T-helper 1 cell treated with Interleukin-12 subunit alpha and Interleukin-12 subunit beta and Interleukin-4 antibody, amounts not matched to agents 30 μg/mL and 1 μg/mL, for 36 hours (primary cell): ENCODE data around the gene ALX4.

ENCODE experiments used
- H3K27ac Mint-ChIP-seq: one replicate; pipeline ENCODE4 v1.8.0; 2021; ENCODE audit warnings: mild to moderate bottlenecking, mixed read lengths
- H3K27me3 Mint-ChIP-seq: one replicate; pipeline ENCODE4 v1.8.0; 2021; ENCODE audit warnings: low read depth, mixed read lengths
- H3K36me3 Mint-ChIP-seq: one replicate; pipeline ENCODE4 v1.8.0; 2021; ENCODE audit warnings: low read depth, mixed read lengths
- H3K4me1 Mint-ChIP-seq: one replicate; pipeline ENCODE4 v1.8.0; 2021; ENCODE audit warnings: low read depth, mixed read lengths
- H3K4me3 Mint-ChIP-seq: one replicate; pipeline ENCODE4 v1.8.0; 2021; ENCODE audit warnings: mild to moderate bottlenecking, moderate library complexity, mixed read lengths
- H3K9me3 Mint-ChIP-seq: one replicate; pipeline ENCODE4 v1.8.0; 2021; ENCODE audit warnings: mixed read lengths

ALX4 gene

DNA sequence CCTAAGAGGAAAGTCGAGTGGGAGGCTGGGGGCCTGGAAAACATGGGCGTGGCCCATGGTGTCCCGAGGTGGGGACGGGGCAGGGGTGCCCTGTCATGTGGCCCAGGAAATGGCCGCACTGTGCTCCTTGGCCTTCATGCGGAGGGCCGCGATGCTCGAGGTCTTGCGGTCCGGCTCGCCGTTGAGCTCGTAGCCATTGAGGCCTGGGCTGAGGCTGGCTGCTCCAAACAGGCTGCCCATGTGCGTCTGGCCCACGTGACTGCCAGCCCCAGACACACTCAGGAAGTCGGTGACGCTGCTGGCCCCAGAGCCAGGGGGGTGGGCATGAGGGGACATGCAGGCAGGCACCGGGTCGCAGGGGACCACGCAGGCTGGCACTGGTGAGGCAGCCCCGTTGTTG, 45.2 kb downstream of the ALX4 start:
- Mint-ChIP-seq H3K4me3 (no peak overlapping the region), H3K9me3 (no peaks in the 10 kb centered on the region), H3K27me3 (no peaks in the 10 kb centered on the region), H3K4me1 (peaks cover 3% of the 10 kb centered on the region), H3K36me3 (no peaks in the 10 kb centered on the region), H3K27ac (no peak overlapping the region)

DNA sequence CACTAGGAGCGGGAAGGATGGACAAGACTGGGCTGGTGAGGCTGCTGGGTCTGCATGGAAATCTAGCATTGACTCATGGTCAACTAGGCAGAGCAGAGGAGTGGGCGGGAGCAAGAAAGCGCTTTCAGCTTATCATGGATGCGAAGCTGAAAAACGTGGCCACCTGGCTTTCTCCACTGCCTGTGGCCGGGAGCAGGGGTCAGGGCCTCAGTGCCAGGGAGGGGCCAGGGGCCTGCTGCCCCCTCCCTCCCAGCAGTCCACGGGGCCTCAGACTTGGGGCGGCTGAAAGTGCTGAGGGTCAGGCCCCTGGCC, 45.5 kb downstream of the ALX4 start:
- Mint-ChIP-seq H3K27ac (no peak overlapping the region), H3K9me3 (no peaks in the 10 kb centered on the region), H3K4me1 (peaks cover 3% of the 10 kb centered on the region), H3K27me3 (no peaks in the 10 kb centered on the region), H3K36me3 (no peaks in the 10 kb centered on the region), H3K4me3 (no peak overlapping the region)

DNA sequence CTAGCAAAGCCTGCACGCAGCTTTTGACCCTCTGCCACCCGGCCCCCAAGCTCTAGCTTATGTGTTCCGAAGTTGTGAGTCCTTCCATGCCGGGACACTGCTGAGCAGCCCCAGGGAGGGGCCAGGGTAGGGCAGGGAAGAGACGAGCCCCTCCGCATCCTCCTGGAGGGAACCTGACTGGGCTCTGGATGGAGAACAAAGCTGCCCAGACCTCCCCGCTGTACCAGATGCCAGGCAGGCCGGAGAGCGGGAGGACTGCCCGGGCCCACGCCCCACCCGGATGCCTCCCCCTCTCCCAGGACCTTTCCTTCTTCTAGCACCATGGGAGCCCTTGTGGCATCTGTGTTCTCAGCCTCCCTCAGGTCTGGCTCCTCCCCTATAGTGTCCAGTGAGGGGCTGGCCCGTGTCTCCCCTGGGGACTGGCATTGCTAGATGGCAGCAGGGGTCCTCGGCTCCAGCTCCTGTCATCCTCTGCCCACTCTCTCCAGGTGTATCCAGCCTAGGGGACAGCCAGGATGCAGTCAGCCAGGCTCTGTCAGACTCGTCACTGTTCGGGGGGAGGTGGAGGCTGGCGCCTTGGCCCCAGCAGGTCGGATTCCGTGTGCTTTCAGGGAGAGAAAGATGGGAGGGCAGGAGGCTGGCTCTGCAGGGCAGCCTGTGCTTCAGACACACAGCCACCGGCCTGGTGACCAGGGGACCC, 46.1 kb downstream of the ALX4 start:
- Mint-ChIP-seq H3K27me3 (no peaks in the 10 kb centered on the region), H3K4me3 (no peak overlapping the region), H3K36me3 (no peaks in the 10 kb centered on the region), H3K9me3 (no peaks in the 10 kb centered on the region), H3K27ac (no peak overlapping the region), H3K4me1 (peaks cover 7% of the 10 kb centered on the region)

DNA sequence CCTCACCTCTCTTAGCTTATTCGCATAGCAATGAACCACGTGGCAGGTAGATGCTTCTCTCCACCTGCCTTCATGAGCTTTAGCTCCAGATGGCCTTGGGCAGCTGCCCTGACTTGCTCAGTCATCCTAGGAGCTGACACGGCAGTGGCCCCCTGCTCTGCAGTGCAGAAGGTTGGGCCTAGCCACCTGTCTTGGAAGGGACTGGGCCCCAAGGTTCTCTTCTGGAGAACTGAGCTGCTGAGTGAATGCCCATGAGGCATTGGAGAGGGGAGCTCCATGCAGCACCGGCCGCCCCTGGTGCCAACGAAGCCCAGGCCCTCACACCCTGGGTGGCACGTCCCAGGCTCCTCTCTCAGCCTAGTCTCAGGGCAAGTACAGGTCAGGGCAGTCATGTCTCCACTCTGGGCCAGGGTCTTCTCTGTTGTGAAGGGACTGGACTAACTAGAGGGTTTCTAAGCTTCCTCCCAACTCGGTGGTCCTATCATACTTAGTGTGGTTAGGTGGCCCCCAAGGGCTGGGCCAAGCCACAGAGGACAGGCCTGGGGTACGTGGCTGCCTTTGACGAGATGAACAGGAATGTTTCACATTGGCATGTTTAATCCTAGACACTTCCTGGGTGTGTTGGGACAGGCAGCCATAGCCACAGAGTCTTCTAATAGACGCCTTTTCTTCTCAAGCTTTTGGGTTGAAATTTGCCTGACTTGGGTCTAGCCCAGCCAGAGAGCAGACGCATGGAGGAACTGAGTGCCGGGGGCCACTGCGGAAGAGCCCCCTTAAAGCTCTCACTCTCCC, 47.9 kb downstream of the ALX4 start:
- H3K4me1 Mint-ChIP-seq: peaks cover 17% of the 10 kb centered on the region
- no peak overlapping the region for H3K4me3 Mint-ChIP-seq
- H3K9me3 Mint-ChIP-seq: no peaks in the 10 kb centered on the region
- H3K27me3 Mint-ChIP-seq: no peaks in the 10 kb centered on the region
- H3K36me3 Mint-ChIP-seq: no peaks in the 10 kb centered on the region
- H3K27ac Mint-ChIP-seq: no peak overlapping the region

DNA sequence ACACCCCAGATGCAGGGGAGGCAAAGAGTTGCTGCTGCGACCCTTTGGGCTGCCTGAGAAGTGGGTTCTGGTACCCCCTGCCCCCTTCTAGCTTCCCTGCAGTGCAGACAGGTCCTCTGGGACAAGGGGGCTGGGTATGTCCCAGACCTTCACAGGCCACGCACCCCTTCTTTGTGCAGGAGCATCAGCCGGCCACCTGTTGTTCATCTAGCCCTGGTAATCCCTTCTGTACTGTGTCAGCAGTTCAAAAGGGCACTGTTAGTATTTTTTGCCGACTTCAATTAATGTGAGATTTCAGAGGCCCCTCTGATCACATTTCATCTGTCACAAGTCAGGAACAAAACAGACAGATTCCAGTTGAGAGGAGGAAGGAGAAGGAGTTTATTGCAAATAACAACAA, 49.9 kb downstream of the ALX4 start:
- no peaks in the 10 kb centered on the region for H3K36me3 Mint-ChIP-seq
- H3K4me3 Mint-ChIP-seq: no peak overlapping the region
- no peak overlapping the region for H3K27ac Mint-ChIP-seq
- H3K4me1 Mint-ChIP-seq: peaks cover 25% of the 10 kb centered on the region
- H3K9me3 Mint-ChIP-seq: no peaks in the 10 kb centered on the region
- no peaks in the 10 kb centered on the region for H3K27me3 Mint-ChIP-seq

DNA sequence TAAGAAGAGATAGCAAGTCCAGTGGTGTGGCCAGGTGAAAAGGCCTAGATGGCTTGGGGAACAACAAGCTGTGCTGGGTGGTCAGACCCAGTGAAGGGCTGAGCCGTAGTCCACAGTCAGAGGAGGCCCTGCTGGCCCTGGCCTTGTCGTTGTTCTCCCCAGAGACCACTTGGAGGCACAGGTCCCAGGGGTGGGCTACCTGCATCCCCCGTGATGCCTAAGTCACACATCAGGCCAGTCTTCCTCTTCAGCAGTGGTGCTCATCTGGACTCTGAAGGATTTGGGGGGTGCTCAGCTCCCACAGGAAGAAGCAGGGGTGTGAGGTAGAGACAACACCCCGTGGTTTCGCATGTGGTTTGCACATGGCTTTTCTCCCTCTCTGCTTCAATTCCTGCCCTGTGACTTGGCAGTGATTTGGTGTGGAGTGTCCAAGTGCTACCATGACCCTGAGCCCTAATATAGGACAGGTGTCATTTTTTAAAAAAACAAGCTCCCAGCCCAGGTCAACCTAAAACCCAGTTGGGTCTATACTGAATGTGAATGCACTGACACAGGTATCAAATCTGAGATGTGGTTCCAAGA, 51.0 kb downstream of the ALX4 start:
- H3K9me3 Mint-ChIP-seq: no peaks in the 10 kb centered on the region
- no peak overlapping the region for H3K27ac Mint-ChIP-seq
- H3K4me3 Mint-ChIP-seq: no peak overlapping the region

DNA sequence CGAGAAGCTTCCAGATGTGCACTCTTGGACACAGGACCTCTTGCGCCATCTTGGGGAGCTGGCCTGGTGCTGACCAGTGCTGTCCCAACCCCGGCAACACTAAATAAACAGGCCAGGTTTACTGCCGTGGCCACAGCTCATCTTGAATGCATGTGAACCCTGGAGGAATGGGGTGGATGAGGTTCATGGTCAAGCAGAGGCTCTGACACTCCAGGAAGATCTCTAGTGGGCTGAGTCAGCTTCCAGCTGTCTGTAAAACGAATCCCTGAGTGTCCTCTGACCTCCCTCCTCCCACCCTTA, 51.8 kb downstream of the ALX4 start:
- H3K4me3 Mint-ChIP-seq: no peak overlapping the region
- no peak overlapping the region for H3K27ac Mint-ChIP-seq
- H3K4me1 Mint-ChIP-seq: peaks cover 25% of the 10 kb centered on the region
- peaks cover 7% of the 10 kb centered on the region for H3K9me3 Mint-ChIP-seq
- H3K27me3 Mint-ChIP-seq: no peaks in the 10 kb centered on the region
- H3K36me3 Mint-ChIP-seq: peaks cover under 1% of the 10 kb centered on the region

More for the DNA sequence above, 51.0 kb downstream of the ALX4 start:
- Mint-ChIP-seq H3K4me1 (peaks cover 25% of the 10 kb centered on the region), H3K27me3 (no peaks in the 10 kb centered on the region), H3K36me3 (no peaks in the 10 kb centered on the region)

DNA sequence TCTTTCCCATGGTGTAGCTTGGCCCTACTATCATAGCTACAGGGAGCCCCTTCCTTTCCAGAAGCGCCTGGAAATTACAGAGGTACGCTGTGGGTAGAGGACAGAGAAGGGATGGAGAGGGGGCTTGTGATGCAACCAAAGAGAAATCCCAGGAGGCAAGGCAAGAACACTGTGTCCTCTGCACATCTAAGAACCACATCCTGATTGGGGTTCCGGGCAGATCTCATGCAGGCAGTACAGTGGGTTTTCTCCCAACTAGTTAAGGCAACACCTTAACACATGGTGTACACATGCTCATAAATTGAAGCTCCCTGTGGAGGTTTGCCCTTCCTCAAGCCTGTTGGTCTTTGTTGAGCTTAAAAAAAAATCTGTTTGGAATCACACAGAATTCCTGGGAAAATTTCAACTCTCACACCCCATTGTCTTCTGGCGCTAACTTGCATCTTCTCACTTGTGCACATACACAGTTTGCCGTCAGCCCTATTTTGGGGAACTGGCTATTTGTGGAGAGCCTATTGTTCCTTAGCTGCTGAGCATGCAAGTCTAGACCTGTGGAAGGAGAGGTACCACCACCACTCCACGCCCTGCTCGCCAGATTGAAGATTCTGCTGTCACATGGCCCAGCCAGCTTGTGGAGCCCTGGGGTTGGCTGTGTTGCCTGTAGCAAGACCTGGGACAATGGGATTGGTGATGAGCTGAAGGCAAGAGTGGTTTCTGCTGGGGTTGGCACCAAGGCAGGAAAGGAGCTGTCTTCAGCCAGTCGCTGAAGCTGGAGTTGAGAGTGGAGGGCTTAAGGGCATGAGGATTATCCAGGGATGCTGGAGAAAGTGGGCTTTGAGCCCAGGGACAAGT, 52.4 kb downstream of the ALX4 start:
- peaks cover 25% of the 10 kb centered on the region for H3K4me1 Mint-ChIP-seq
- peaks cover 6% of the 10 kb centered on the region for H3K36me3 Mint-ChIP-seq
- H3K9me3 Mint-ChIP-seq: peaks cover 13% of the 10 kb centered on the region
- H3K4me3 Mint-ChIP-seq: peak overlapping the region; percentile 35
- H3K27me3 Mint-ChIP-seq: no peaks in the 10 kb centered on the region
- peak overlapping the region; percentile 77 for H3K27ac Mint-ChIP-seq

DNA sequence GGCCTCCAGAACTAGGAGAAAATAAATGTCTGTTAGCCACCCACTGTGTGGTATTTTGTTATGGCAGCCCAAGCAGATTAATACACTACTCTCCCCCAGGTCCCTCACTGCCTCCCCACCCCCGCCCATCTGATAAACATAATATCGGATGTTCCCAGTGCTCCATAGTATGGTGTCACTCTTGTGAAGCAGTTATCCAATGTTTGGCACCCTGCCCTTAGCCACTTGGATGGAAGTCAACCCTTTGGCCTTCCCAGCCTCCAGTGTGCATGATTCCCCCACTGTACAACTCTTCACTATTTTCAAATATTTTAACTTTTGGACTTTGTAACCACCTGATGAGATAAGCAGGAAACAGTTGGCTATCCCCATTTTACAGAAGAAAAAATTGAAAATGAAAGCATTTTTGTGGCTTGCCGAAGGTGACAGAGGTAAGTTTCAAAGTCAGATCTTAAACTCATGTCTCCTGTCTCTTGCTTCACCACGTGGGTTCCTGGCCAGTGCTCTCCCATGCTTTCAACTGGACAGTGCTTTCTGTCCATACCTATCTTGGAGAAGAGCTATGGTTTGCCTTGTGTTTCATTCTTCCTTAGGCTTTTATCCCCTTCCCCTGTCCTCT, 53.2 kb downstream of the ALX4 start:
- Mint-ChIP-seq H3K27me3 (no peaks in the 10 kb centered on the region), H3K9me3 (peaks cover 21% of the 10 kb centered on the region), H3K4me3 (peak overlapping the region; percentile 35), H3K36me3 (peaks cover 14% of the 10 kb centered on the region), H3K4me1 (peaks cover 25% of the 10 kb centered on the region), H3K27ac (peak overlapping the region; percentile 77)

DNA sequence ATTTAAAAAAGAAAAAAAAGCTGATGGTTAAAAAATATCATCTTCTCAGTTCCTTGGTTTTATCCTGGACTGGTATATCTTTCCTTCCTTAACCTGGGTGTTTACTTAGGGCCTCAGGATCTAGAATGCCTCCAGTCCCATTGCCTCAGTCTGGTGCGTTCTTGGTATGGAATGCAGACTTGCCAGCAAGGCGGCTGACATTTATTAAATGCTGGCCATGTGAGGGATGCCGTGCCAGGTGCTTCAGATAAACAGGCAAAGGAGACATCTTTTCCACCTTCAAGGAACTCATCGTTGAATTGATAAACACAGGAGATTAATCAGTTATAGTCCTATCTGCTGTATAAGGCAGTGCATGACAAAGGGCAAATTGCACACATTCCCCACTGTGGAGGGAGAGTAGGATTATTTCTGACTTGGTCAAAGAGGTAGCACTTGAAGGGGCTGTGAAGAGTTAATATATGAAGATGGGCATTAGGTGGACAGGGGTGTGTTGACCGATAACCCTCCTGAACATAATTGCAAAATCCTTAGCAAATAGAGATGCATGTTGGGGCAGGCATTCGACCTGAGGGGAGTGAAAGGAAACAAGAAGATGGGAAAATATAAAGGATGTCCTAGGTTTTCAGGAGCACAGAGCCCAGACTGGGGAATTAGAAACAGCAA, 54.4 kb downstream of the ALX4 start:
- Mint-ChIP-seq H3K36me3 (peaks cover 20% of the 10 kb centered on the region), H3K9me3 (peaks cover 22% of the 10 kb centered on the region), H3K4me3 (no peak overlapping the region), H3K27me3 (no peaks in the 10 kb centered on the region), H3K27ac (no peak overlapping the region), H3K4me1 (peaks cover 25% of the 10 kb centered on the region)

DNA sequence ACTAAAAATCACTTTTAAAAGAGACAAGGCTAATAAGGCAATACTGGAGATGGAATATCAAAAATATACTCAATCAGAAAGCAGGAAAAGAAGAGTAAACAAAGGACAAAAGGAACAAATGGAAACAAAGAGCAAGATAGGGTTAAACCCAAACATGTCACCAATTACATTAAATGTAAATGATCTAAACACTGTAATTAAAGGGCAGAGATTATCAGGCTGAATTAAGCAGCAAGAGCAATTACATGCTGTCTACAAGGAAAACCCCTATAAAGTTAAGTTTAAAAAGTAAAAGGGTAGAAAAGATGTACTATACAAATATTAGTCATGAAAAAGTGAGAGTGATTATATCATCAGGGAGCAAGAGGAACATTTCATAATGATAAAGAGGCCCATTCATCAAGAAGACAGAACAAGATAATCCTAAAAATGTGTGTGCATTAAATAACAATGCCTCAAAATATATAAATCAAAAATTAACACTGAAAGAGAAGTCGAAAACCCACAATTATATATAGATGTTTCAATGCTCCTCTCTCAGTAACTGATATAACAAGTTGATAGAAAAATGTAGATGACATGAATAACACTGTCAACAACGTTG, 56.8 kb downstream of the ALX4 start:
- Mint-ChIP-seq H3K36me3 (peaks cover 22% of the 10 kb centered on the region), H3K27ac (no peak overlapping the region), H3K9me3 (peaks cover 22% of the 10 kb centered on the region), H3K4me3 (no peak overlapping the region), H3K27me3 (no peaks in the 10 kb centered on the region), H3K4me1 (peaks cover 17% of the 10 kb centered on the region)

DNA sequence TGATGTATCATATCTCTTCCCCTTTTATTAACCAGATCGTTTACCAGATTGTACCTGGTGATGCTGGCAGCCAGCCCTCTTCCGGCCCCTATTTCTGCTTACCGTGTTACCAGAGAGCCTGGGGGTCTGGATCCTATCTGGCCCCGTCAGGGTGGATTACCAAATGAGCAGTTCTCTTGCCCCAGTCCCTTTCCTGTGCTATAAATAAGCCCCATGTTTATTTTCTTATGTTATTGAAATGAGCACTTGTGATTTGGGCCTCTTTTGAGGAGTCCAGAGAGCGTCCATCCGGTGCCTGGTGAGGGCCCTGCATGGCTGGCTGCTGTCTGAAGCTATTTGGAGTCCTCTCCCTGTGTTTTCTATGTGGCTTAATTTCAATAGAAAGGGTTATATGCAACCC, 59.5 kb downstream of the ALX4 start:
- Mint-ChIP-seq H3K27me3 (no peaks in the 10 kb centered on the region), H3K9me3 (peaks cover 22% of the 10 kb centered on the region), H3K4me3 (no peak overlapping the region), H3K36me3 (peaks cover 24% of the 10 kb centered on the region), H3K27ac (no peak overlapping the region), H3K4me1 (no peaks in the 10 kb centered on the region)

DNA sequence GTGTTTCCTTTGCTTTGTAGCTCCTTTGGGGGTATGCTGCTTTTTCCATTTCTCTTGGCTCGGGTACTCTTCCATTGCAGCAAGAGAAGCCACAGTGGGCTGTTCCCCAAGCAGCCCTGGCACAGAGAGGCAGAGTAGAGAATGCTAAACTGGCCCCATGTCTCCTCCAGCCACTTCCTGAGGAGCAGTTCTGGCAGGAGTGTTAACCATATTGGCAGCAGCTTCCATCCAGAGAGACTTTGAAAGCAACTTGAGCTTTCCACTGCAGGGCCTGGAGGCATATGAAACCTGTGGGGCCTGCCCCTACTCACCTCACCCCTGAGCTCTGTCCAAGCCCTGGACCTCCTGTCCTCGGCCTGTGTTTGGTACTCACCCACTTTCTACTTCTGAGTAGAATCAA, 61.8 kb downstream of the ALX4 start:
- Mint-ChIP-seq H3K27ac (no peak overlapping the region), H3K36me3 (peaks cover 30% of the 10 kb centered on the region), H3K4me1 (no peaks in the 10 kb centered on the region), H3K4me3 (no peak overlapping the region), H3K27me3 (no peaks in the 10 kb centered on the region), H3K9me3 (peaks cover 15% of the 10 kb centered on the region)
